ENCODE measurements around the gene EFNA4. TPM values are rescaled to one million over a fixed set of nuclear protein-coding genes. Genes with fewer than 3 reads are reported as not detected.

The EFNA4 gene
- total and polyA plus RNA-seq, 2 donors (not counting 1 experiment from before 2014, with no cell fraction given): 8.4 to 10.6 TPM

DNA sequence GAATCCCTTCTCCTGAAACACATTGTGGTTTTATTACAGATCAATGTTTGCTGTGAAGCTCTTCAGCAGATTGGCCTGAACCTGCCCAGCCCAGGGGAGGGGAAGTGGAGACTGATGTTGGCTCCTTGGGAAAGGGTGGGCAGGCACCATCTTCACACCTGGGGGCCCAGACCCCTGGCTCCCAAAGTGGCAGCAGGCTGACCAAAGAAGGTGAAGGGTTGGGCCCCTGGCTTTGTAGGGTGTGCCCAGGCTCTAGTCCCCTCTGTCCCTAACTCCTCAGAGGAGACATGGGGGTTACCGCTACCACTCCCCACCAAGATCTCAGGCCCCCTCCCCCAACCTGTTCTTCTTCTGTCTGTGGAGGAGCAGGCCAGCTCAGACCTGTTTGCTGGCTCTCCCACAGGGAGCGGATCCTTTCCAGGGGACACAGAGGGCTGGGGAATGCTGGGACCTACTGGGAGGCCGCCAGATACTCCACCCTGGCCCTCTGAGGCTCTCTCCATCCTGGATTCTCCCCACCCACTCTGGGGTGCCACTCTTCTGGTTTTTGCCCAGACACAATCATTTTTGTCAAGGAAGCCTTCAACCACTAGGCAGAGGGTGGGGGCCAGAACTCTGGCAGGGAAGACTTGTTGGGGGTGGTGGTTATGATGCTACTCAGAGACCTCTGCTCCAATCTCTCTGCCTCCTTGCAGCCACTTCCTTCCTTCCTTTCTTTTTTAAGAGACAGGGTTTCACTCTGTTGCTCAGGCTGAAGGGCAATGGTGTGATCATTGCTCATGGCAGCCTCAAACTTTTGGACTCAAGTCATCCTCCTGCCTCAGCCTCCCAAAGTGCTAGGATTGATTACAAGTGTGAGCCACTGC lies 10.1 kb downstream of the EFNA4 start:
- intact Hi-C loops (cut with micrococcal nuclease): no loop called here
- Mint-ChIP-seq H3K27me3 (no peaks in the 10 kb centered on the region), H3K4me3 (no peak overlapping the region), H3K27ac (no peak overlapping the region), H3K4me1 (peaks cover 45% of the 10 kb centered on the region), H3K9me3 (ENCODE audit: insufficient read depth) (no peaks in the 10 kb centered on the region)
- H3K36me3 ChIP-seq (replicated peaks in 1 of 2; ENCODE audit: control extremely low read depth in 1 of 2, control insufficient read depth in 1 of 2, extremely low read depth in 1 of 2, insufficient read depth in 2 of 2, low read length in 1 of 2): peaks cover 0 to 8% of the 10 kb centered on the region in 2 experiments
- no peak overlapping the region for H3K4me3 ChIP-seq (ENCODE audit: control extremely low read depth in 1 of 5, extremely low read depth in 1 of 5, insufficient read depth in 1 of 5, low read depth in 2 of 5, low read length in 4 of 5)
- ATAC-seq (ENCODE audit: low read depth) (no peak), DNase-seq (no peak)
- H3K27me3 ChIP-seq (replicated peaks in 1 of 4; ENCODE audit: control extremely low read depth in 1 of 4, control insufficient read depth in 3 of 4, insufficient read depth in 4 of 4, low read length in 3 of 4): no peaks in the 10 kb centered on the region
- H4K20me1 ChIP-seq (ENCODE audit: control insufficient read depth, insufficient read depth, low read length, poor library complexity, severe bottlenecking): peaks cover 14% of the 10 kb centered on the region
- H3K4me2 ChIP-seq (replicated peaks; ENCODE audit: low read depth, low read length, poor library complexity, severe bottlenecking): peak overlapping the region; percentile 40
- ChIA-PET CTCF (interaction anchor here (1.1 to 4.0 kb wide), 4 partner anchors 9 to 29 kb away, joined by 3 to 32 read pairs (median 11); no protein-coding TSS in a partner anchor), POLR2A (no interaction called here)
- TF ChIP-seq, protein P1, sequence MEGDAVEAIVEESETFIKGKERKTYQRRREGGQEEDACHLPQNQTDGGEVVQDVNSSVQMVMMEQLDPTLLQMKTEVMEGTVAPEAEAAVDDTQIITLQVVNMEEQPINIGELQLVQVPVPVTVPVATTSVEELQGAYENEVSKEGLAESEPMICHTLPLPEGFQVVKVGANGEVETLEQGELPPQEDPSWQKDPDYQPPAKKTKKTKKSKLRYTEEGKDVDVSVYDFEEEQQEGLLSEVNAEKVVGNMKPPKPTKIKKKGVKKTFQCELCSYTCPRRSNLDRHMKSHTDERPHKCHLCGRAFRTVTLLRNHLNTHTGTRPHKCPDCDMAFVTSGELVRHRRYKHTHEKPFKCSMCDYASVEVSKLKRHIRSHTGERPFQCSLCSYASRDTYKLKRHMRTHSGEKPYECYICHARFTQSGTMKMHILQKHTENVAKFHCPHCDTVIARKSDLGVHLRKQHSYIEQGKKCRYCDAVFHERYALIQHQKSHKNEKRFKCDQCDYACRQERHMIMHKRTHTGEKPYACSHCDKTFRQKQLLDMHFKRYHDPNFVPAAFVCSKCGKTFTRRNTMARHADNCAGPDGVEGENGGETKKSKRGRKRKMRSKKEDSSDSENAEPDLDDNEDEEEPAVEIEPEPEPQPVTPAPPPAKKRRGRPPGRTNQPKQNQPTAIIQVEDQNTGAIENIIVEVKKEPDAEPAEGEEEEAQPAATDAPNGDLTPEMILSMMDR (IDR thresholded peaks at IDR 0.05): no peak
- no peak for TF ChIP-seq EZH2 (IDR thresholded peaks at IDR 0.05; ENCODE audit: borderline replicate concordance, insufficient read depth, low read depth, low read length, poor library complexity, severe bottlenecking)
- WGBS (ENCODE audit: insufficient coverage): 86% methylated on average over 3 of the region's 3 CpGs
- no peak overlapping the region for H2AFZ ChIP-seq (ENCODE audit: insufficient read depth, low read depth, low read length, poor library complexity, severe bottlenecking)
- peaks cover 25 to 39% of the 10 kb centered on the region in 2 donors for H3K4me1 ChIP-seq (ENCODE audit: control insufficient read depth in 2 of 2, insufficient read depth in 2 of 2, low read length in 2 of 2)
- no peaks in the 10 kb centered on the region for H3K79me2 ChIP-seq (ENCODE audit: control insufficient read depth, insufficient read depth, low read length)
- no peak overlapping the region for H3K27ac ChIP-seq (ENCODE audit: low read length in 2 of 2)
- no peak overlapping the region for H3K9ac ChIP-seq (ENCODE audit: low read length)
- no peaks in the 10 kb centered on the region for H3K9me3 ChIP-seq (ENCODE audit: control extremely low read depth in 1 of 3, control insufficient read depth in 2 of 3, insufficient read depth in 1 of 3, low read length in 2 of 3)

DNA sequence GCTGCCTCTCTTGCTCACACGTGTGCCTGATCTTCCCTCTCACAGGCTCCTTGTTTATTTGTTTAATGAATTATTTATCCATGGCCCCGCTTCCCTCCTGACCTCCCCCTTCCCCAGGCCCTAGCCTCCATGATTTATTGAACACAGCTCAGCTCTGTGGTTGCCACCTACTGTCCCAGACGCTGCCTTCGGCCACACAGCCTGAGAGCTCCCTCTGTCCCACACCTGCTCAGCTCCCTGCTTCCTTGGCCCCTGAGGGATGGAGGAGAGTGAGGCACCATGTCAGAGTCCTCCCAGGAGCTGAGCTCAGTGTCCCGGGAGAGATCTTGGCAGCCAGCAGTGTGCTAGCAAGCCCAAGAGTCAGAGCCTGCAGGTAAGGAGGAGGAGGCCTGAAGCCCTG lies 12.0 kb downstream of the EFNA4 start:
- POLR2A ChIA-PET: interaction anchor here (1.8 kb wide), 1 partner anchor 9 kb away, joined by 4 read pairs; no protein-coding TSS in a partner anchor
- H3K9me3 Mint-ChIP-seq (ENCODE audit: insufficient read depth): no peaks in the 10 kb centered on the region
- no peak overlapping the region for H3K4me3 Mint-ChIP-seq
- peaks cover 56% of the 10 kb centered on the region for H3K4me1 Mint-ChIP-seq
- DNase-seq (no peak), ATAC-seq (ENCODE audit: low read depth) (no peak)
- TF ChIP-seq, protein P1 (IDR thresholded peaks at IDR 0.05): no peak
- TF ChIP-seq EZH2 (IDR thresholded peaks at IDR 0.05; ENCODE audit: borderline replicate concordance, insufficient read depth, low read depth, low read length, poor library complexity, severe bottlenecking): no peak
- Histone ChIP-seq H3K27ac (ENCODE audit: low read length in 2 of 2) (no peak overlapping the region), H2AFZ (ENCODE audit: insufficient read depth, low read depth, low read length, poor library complexity, severe bottlenecking) (no peak overlapping the region), H3K27me3 (replicated peaks in 1 of 4; ENCODE audit: control extremely low read depth in 1 of 4, control insufficient read depth in 3 of 4, insufficient read depth in 4 of 4, low read length in 3 of 4) (peaks cover 0 to 17% (median 10%) of the 10 kb centered on the region in 4 experiments), H3K4me2 (replicated peaks; ENCODE audit: low read depth, low read length, poor library complexity, severe bottlenecking) (no peak overlapping the region), H3K4me3 (ENCODE audit: control extremely low read depth in 1 of 5, extremely low read depth in 1 of 5, insufficient read depth in 1 of 5, low read depth in 2 of 5, low read length in 4 of 5) (no peak overlapping the region), H3K9me3 (ENCODE audit: control extremely low read depth in 1 of 3, control insufficient read depth in 2 of 3, insufficient read depth in 1 of 3, low read length in 2 of 3) (peaks cover 0 to 7% (median 0%) of the 10 kb centered on the region in 3 donors), H3K36me3 (replicated peaks in 1 of 2; ENCODE audit: control extremely low read depth in 1 of 2, control insufficient read depth in 1 of 2, extremely low read depth in 1 of 2, insufficient read depth in 2 of 2, low read length in 1 of 2) (no peaks in the 10 kb centered on the region), H3K79me2 (ENCODE audit: control insufficient read depth, insufficient read depth, low read length) (no peaks in the 10 kb centered on the region), H3K9ac (ENCODE audit: low read length) (no peak overlapping the region), H3K4me1 (ENCODE audit: control insufficient read depth in 2 of 2, insufficient read depth in 2 of 2, low read length in 2 of 2) (peaks cover 37 to 47% of the 10 kb centered on the region in 2 donors), H4K20me1 (ENCODE audit: control insufficient read depth, insufficient read depth, low read length, poor library complexity, severe bottlenecking) (peaks cover 15% of the 10 kb centered on the region)
- H3K27me3 Mint-ChIP-seq: peaks cover 9% of the 10 kb centered on the region
- CTCF ChIA-PET: interaction anchor here (0.6 to 4.0 kb wide), 8 partner anchors 10 to 515 kb away, joined by 3 to 32 read pairs (median 5); partner anchors contain the start of genes EFNA4 and KRTCAP2
- intact Hi-C loops (cut with micrococcal nuclease): loop anchor here (5.0 kb wide), 1 partner anchor 1362 kb away; no protein-coding TSS in a partner anchor
- WGBS (ENCODE audit: insufficient coverage): 100% methylated on average over 1 of the region's 5 CpGs
- no peak overlapping the region for H3K27ac Mint-ChIP-seq
